ENCODE measurements around the gene TIMP4. TPM values are rescaled to one million over a fixed set of nuclear protein-coding genes. Genes with fewer than 3 reads are reported as not detected.

The TIMP4 gene
- total and polyA plus RNA-seq, 2 of the 4 experiments (the other 2 are of a cell fraction) = 0.39 to 0.54 TPM

DNA sequence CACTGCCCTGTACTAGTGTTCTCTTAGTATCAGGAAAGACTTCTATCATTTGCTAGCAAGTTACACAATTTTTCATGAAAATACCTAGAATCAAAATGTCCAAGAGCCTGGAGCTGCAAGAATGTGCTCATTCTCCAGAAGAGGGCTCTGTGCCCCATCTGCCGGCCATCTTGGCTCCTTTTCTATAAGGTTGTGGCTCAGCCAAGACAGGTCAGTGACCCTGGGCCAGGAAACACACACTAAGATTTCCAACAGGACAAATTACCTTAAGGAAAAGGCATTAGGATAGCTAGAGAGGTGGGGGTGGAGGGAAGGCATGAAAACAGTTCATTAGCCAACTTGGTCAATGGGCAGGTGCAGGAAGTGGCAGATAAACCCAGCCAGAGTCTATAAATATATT, 20.7 kb downstream of the TIMP4 start:
- TF ChIP-seq SMC3 (IDR thresholded peaks at IDR 0.05; ENCODE audit: low read depth, low read length) = peak; percentile 60
- TF ChIP-seq RAD21 (IDR thresholded peaks at IDR 0.05; ENCODE audit: low read length) = peak; percentile 59
- TF ChIP-seq CTCF (conservative IDR thresholded peaks at IDR 0.05; ENCODE audit: low read depth, low read length) = peak; percentile 48
- no peak for TF ChIP-seq FOS (IDR thresholded peaks at IDR 0.05; ENCODE audit: low read depth, low read length)
- dilution Hi-C loops (cut with HindIII; ENCODE audit: low sequenced_read_pairs, unreplicated experiment) (no loop called here), in situ Hi-C loops (cut with MboI; ENCODE audit: low sequenced_read_pairs) (loop anchor here (5.0 to 25.0 kb wide), 3 partner anchors 39 to 749 kb away; no protein-coding TSS in a partner anchor), intact Hi-C loops (cut with micrococcal nuclease) (loop anchor here (2.0 to 5.0 kb wide), 3 partner anchors 151 to 439 kb away; partner anchors contain the start of gene PPARG)
- Histone ChIP-seq H4K20me1 (ENCODE audit: insufficient read depth, low read length) (no peaks in the 10 kb centered on the region), H3K9me1 (ENCODE audit: insufficient read depth, low read length) (no peaks in the 10 kb centered on the region), H3K56ac (ENCODE audit: extremely low read depth, insufficient read depth, low read length) (no peak overlapping the region), H4K91ac (ENCODE audit: insufficient read depth, low read depth, low read length) (no peak overlapping the region), H3K23ac (ENCODE audit: low read depth, low read length) (no peak overlapping the region), H3K4me2 (ENCODE audit: low read depth, low read length) (no peak overlapping the region), H3K27me3 (ENCODE audit: control insufficient read depth, insufficient read depth, low read length) (peaks cover 3% of the 10 kb centered on the region), H2BK15ac (ENCODE audit: low read depth, low read length) (no peak overlapping the region), H2BK5ac (ENCODE audit: low read depth, low read length, poor library complexity, severe bottlenecking) (no peak overlapping the region), H3K4me1 (ENCODE audit: control insufficient read depth, insufficient read depth, low read length) (no peaks in the 10 kb centered on the region), H2AK5ac (ENCODE audit: low read depth, low read length) (no peak overlapping the region), H2AK9ac (replicated peaks; ENCODE audit: low read depth, low read length, poor library complexity) (no peak overlapping the region), H3K18ac (ENCODE audit: low read depth, low read length) (no peak overlapping the region), H3K27ac (ENCODE audit: insufficient read depth, low read length) (no peak overlapping the region), H3K4ac (ENCODE audit: low read depth, low read length) (no peak overlapping the region), H3K14ac (replicated peaks; ENCODE audit: low read depth, low read length) (no peak overlapping the region), H2BK20ac (ENCODE audit: low read depth, low read length) (no peak overlapping the region), H3K9me3 (ENCODE audit: control insufficient read depth, insufficient read depth, low read length) (no peaks in the 10 kb centered on the region), H2BK120ac (ENCODE audit: low read depth, low read length) (no peak overlapping the region), H3K9ac (ENCODE audit: low read depth, low read length) (no peak overlapping the region), H4K5ac (ENCODE audit: low read depth, low read length) (no peak overlapping the region), H2AFZ (replicated peaks; ENCODE audit: low read length, poor library complexity) (peak overlapping the region; percentile 13), H3K36me3 (ENCODE audit: control insufficient read depth, insufficient read depth, low read length) (no peaks in the 10 kb centered on the region), H3K4me3 (ENCODE audit: insufficient read depth, low read depth, low read length) (no peak overlapping the region), H3K79me1 (ENCODE audit: low read depth in 1 of 2, low read length in 2 of 2) (no peaks in the 10 kb centered on the region), H4K8ac (ENCODE audit: low read depth in 2 of 2, low read length in 2 of 2) (no peak overlapping the region)
- WGBS, 2 experiments (ENCODE audit: extremely low coverage in 2 of 2, insufficient read length in 1 of 2) = no CpG with 5 or more reads among the region's 1 CpG
- CTCF ChIA-PET = interaction anchor here (0.6 to 1.7 kb wide), 8 partner anchors 33 to 343 kb away, joined by 3 to 6 read pairs (median 4); no protein-coding TSS in a partner anchor
- peak; percentile 38; the same call in 1 of the 2 replicates for ATAC-seq (ENCODE audit: low read depth)
- POLR2A ChIA-PET (ENCODE audit: unreplicated experiment) = no interaction called here
- DNase-seq = peak; percentile 24
- no TSS peak for BruUV-seq (replicated peaks)
